Hindlimb muscle (tissue), 1 donor: ENCODE measurements around the gene MRGPRG. TPM values are rescaled to one million over a fixed set of nuclear protein-coding genes. Genes with fewer than 3 reads are reported as not detected.

Experiments
- DNase-seq: peaks from one replicate; pipeline ENCODE4 v3.0.0-alpha.2; 2013
- polyA plus RNA-seq: library from polyadenylated mRNA; unstranded; fragments of 120-200 nt; gene quantifications from one replicate; pipeline ENCODE4 v1.2.1, GENCODE V29; 2013; ENCODE audit not compliant: insufficient read length

MRGPRG gene
- polyA plus RNA-seq, 1 donor: not detected

DNA sequence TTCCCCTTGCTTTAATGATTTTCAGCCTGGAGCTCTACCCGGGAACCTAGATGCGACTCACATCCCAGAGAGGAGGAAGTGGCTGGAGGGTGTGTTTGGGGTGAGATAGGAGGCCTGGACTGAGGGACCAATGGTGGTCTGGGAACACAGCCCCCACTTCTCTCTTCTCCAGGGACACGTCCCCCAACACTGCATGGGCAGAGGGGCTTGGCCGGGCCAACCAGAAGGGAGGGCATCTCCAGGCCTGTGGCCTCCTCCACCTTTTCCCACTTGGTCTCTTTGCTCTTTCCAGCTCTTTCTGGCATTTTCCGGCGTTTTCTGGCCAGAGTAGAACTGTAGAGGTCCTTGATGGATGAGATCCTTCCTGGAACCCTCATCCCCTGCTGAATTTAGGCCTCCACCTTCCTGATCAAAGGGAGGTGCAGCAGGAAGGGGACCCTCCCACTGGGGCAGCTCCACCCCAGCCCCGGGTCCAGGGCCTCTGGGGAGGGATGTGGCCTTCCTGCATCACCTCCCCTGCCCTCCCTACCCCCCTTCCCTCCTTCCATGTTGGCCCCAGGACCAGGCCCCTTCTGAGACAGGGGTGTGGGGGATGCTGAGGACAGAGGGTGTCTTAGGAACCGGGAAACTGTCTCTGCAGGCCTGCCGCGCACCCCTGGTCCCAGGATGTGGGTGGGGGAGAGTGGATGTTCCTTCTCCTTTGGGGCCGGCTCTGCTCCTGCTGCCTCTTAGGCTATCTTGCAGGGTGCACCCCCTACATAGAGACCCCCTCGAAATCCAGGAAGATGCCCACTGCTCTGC is 24.4 kb downstream of the MRGPRG start:
- DNase-seq: no peak

- DNase-seq: no peak
These were observed 25.1 kb downstream of the MRGPRG start for GRCh38 chr11:3193373-3194015.

DNA sequence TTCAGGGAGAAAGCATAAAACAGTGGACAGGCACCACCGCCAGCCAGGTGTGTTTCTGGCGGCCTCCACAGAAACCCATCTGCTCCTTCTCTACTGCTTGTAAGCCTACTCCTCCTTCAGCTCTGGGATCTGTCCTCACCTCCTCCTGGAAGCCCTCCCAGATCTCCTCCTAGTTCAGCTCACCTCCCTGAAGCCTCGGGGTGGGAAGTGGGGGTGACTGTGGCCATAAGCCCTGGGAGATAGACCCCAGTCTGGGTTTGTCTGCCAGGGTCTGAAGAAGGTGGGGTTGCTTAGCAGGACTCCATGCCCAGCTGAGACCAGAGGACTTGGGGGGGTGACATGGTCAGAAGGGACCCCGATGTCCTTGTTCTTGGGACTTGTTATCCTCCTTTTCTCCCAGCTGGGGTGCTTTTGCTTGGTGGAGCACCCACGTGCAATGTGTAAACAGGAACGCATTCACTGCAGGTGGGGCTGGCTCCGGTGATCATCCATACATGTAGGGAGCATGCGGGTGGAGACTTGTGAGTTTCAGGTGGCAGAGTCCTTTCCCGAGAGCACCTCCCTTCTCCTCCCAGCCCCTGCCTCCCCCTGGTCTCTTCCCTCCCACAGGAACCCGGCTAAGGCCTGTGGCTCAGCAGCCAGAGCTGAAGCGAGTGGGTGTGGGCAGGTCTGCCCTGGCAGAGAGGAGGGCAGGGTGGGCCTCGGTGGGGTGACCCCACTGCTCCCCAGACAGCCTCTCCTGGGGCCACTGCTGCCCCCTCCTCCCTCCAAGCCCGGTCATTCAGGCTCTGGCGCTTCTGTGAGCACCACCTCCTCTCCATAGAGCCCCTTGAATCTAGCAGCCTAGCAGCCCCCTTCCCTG is 25.9 kb downstream of the MRGPRG start:
- DNase-seq: no peak

DNA sequence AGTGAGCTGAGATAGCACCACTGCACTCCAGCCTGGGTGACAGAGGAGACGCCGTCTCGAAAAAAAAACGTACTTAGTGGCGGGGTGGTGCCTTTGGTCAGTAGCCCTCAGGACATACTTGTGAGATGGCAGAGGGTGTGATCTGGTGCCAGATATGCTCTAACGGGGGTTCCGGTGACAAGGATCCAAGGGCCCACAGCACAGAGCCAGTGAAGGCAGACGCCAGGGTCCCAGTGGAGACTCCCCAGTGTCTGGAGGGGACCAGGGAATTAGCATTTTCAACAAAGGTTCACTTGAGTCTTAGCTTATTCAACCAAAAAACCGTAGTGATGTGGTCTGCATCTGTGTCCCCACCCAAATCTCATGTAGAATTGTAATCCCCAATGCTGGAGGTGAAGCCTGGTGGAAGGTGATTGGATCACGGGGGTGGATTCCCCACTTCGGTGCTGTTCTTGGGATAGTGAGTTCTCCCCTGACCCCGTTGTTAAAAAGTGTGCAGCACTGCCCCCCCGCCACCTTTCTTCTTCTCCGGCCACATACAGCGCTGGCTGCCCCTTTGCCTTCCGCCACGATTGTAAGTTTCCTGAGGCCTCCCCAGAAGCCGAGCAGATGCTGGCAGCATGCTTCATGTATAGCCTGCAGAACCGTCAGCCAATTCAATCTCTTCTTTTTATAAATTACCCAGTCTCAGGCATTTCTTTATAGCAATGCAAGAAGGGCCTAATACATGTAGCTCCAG is 26.9 kb downstream of the MRGPRG start:
- no peak for DNase-seq

DNA sequence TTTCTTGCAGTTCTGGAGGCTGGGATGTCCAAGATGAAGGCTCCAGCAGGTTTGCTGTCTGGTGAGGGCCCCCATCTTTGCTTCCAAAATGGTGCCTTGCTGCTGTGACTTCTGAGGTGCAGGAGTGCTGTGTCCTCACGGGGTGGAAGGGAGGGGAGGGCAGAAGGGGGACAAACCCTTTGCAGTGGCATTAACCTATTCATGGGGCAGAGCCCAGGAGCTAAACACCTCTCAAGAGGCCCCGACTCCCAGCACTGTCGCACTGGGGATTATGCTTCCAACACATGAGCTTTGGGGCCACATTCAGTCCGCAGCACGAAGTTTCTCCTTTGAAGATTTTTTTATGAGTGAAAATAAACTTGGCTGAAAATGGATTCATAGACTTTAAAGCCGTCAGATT is 28.0 kb downstream of the MRGPRG start:
- DNase-seq: no peak

- no peak for DNase-seq
These were observed 28.6 kb downstream of the MRGPRG start for GRCh38 chr11:3189886-3190583.

GRCh38 chr11:3189196-3189843 is 29.3 kb downstream of the MRGPRG start:
- no peak for DNase-seq

GRCh38 chr11:3188496-3189195 is 30.0 kb downstream of the MRGPRG start:
- DNase-seq: no peak

DNA sequence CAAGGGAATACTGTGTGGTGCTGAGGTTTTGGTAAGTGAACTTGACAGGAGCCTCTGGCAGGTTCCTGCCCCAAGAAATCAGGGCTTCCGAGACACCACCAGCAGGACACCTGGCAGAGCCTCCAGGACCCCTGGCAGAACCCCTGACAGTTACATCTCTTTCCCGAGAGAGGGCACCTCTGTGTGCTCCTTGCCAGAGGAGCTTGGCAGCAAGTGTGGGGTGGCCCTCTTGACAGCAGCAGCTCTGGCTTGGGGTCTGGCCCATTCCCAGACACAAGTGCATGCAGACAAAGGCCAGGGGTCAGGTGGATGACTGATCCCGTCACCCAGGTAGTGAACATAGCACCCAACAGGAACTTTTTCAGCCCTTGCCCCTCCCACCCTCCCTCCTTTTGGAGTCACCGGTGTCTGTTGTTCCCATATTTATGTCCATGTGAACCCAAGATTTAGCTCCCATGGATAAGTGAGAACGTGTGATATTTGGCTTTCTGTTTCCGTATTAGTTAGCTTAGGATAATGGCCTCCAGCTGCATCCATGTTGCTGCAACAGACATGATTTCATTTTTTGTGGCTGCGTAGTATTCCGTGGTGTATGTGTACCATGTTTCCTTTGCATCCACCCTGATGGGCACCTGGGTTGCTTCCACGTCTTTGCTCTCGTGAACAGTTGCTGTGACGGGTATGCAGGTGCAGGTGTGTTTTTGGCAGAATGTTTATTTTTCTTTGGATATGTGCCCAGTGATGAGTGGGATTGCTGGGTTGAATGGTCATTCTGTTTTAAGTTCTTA is 32.3 kb downstream of the MRGPRG start:
- DNase-seq: no peak

- no peak for DNase-seq
These were observed 33.8 kb downstream of the MRGPRG start for GRCh38 chr11:3184732-3185347.

DNA sequence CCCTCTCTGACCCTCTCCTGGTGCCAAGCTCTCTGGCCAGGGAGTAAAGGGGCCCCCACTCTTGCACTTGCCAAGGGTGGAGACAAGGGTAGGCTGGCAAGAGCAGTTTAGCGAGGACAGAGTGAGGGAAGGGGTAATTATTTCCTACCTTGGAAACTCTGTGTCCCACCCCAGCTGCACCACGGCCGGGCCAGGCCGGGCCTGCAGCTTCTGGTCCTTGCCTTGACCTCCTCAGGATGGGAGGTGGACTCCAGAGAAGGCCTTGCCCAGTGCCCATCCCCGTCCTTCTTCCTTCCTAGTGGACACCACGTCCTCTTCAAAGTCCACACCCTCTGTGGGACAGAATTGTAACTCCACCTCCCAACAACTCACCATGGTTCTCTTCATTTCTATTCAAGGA is 35.1 kb downstream of the MRGPRG start:
- DNase-seq: no peak

GRCh38 chr11:3182462-3182852 is 36.2 kb downstream of the MRGPRG start:
- DNase-seq: no peak

DNA sequence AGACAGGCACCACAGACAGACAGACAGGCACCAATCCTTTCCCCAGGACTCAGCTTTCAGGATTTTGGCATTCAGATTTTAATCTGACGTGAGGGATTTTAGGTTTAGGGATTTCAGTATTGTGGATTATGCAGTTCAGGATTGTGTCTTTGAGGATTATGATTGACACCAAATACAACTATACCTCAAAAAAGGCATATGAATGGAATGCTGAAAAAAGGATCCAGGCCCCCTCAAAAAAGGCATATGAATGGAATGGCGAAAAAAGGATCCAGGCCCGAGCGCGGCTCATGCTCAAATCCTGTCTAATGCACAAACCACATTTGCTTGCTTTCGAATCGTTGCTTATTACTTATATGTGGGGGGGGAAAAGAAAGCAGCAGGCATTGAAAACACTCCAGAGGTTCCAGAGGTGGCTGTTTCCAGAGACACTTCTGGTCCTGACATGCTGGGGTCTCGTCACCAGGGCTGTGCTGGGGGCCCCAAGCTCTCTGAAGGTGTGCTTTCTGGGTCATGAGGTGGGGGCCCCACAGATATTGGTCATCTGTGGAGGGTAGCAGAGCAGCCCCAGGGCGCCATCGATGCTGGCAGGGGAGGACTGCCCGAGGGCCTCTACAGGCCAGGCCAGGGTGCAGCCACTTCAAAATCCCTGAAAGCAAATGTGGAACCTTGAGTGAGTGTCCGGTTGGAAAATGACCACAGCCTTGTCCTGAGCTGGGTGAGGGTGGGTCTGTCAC is 36.7 kb downstream of the MRGPRG start:
- no peak for DNase-seq

GRCh38 chr11:3180869-3181268 is 37.7 kb downstream of the MRGPRG start:
- no peak for DNase-seq

- no peak for DNase-seq
These were observed 40.3 kb downstream of the MRGPRG start for GRCh38 chr11:3178349-3178748.

DNA sequence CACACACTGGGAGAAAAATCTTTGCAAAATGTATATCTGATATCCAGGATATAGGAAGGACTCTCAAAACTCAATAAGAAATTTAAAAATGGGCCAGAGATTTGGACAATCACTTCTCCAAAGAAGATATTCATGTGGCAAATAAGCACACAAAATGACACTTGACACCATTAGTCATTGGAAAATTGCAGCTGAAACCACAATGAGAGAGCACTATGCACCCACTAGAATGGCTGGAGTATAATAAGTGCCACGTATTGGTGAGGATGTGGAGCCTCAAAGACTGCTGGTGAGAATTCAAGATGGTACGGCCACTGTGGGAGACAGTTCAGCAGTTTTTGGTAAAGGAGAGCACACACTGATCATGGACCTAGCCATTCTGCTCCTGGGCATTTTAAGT is 40.7 kb downstream of the MRGPRG start:
- no peak for DNase-seq

DNA sequence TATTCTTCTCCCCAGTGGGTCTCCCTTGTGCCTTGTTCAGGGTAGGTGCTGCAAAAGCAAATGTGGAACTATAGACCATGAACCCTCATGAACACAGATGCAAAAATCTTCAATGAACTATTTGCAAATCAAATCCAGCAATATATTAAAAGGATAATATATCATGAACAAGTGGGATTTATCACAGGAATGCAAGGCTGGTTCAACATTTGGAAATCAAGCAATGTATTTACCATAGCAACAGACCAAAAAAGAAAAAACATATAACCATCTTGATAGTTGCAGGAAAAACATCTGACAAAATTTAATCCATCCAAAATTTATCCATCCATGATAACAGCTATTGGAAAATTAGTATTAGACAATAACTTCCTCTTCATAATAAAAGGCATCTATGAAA is 42.1 kb downstream of the MRGPRG start:
- no peak for DNase-seq

DNA sequence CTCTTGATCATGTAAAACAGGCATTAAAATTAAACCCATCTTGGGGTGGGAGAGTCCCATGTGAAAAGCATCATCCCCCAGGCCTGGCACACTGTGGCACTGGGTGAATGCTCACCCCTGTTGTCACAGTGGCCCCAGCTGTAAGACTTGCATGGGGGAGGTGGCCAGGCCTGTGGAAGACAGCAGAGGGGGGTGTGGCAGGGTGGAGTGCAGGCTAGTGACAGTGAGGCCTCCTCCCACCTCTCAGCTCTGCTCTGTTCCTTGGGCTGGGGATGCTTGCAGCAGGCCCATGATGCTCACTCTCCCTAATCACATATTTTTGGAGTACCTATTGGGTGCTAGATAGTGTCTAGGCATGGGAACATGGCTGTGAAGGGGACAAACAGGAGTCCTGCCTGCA is 43.4 kb downstream of the MRGPRG start:
- no peak for DNase-seq

DNA sequence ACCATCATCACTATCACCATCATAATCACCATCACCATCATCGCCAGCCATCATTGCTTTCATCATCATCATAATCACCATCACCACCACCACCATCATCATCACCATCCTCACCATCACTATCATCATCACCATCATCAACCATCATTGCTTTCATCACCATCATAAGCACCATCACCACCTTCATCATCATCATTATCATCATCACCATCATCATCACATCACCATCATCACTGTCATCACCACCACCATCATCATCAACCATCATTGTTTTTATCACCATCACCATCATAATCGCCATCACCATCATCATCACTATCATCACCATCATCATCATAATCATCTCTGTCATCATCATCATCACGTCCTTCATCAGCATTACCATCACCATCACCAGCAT is 44.2 kb downstream of the MRGPRG start:
- no peak for DNase-seq
